ENCODE data around the gene TMEM123.

TMEM123 gene

DNA sequence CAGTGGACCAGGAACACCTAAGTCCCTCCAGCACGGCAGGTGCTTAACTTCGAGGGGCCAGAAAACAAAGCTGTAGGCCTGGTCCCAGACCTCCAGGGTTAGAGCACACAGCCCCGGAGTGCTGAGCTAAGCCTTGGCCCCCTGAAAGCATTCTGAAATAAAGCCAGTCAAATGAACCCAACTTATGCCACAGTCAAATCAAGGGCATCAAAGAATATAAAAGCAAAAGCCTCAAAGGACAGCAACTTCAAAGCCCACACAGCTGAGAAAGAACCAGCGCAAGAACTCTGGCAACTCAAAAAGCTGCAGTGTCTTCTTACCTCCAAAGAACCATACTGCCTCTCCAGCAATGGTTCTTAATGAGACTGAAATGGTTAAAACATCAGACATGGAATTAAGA lies 39.1 kb downstream of the TMEM123 start:
- TF ChIP-seq, protein P1, sequence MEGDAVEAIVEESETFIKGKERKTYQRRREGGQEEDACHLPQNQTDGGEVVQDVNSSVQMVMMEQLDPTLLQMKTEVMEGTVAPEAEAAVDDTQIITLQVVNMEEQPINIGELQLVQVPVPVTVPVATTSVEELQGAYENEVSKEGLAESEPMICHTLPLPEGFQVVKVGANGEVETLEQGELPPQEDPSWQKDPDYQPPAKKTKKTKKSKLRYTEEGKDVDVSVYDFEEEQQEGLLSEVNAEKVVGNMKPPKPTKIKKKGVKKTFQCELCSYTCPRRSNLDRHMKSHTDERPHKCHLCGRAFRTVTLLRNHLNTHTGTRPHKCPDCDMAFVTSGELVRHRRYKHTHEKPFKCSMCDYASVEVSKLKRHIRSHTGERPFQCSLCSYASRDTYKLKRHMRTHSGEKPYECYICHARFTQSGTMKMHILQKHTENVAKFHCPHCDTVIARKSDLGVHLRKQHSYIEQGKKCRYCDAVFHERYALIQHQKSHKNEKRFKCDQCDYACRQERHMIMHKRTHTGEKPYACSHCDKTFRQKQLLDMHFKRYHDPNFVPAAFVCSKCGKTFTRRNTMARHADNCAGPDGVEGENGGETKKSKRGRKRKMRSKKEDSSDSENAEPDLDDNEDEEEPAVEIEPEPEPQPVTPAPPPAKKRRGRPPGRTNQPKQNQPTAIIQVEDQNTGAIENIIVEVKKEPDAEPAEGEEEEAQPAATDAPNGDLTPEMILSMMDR (IDR thresholded peaks at IDR 0.05), result no peak

DNA sequence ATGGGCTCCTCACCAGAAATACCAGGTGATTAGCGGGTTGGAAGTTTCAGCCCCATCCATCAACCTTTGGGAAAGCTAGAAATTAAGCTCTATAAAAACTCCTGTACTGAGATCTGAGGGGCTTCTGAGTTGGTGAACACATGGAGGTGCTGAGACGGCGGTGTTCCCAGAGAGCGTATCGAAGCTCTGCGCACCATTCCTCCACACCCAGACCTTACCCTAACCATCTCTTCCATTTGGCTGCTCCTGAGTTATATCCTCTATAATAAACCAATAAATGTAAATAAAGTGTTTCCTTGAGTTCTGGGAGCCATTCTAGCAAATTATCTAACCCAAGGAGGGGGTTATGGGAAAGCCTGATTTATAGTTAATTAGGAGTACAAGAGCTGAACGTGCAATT lies 41.4 kb downstream of the TMEM123 start:
- TF ChIP-seq, protein P1 (IDR thresholded peaks at IDR 0.05), result no peak

DNA sequence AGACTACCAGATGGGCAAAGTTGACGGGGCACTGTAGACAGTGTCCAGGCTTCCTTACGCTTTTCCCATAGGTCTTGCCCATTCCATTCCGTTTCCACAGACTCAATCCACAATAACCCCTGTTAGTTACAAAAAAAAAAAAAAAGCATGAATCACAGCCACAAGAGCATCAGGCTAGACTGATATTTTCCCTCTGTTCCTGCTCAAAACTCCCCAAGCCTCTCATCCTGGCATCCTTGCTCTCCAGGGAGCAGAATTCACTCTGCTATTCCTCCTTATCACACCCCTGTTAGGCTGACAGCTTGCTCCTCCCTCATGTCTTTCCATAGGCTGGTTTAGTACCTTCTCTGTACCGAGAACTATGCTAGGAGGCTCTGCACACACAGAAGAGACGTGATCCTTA lies 42.2 kb downstream of the TMEM123 start:
- TF ChIP-seq, protein P1 (IDR thresholded peaks at IDR 0.05), result no peak

DNA sequence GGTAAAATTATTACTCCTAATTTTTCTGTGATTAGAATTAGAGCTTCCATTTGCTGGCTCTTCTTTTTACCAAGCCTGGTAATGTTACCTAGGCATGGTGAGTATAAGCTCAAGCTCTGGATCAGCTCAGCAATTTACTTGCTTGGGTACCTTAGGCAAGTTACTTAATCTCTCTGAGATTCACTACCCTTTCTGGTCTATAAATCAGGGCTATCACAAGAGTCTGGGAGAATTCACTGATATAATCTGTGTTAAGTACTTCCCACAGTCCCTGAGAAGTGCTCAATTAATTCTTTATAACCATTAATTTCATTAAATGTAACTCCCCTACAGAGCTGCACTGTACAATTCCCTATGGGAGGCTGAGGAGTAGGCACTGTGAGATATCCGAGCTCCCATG lies 44.2 kb downstream of the TMEM123 start:
- TF ChIP-seq, protein P1 (IDR thresholded peaks at IDR 0.05), result no peak

DNA sequence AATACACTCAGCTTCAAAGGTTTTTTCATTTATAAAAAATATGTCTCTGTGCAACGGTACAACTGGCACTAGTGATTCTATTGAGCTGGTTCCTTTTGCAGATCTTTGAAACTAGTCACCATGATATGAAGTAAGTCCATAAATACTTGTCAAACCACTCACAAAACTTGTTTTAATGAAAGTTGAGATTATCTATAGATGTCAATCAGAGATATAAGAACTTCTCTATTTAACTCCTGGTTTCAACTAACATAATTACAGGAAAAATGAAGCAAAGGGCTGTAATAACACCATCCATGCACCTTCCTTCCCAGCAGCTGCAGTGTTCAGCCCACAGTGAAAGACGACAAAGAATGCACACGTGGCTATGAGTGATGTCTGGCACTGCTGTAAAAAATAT lies 44.7 kb downstream of the TMEM123 start:
- TF ChIP-seq, protein P1 (IDR thresholded peaks at IDR 0.05), result no peak

DNA sequence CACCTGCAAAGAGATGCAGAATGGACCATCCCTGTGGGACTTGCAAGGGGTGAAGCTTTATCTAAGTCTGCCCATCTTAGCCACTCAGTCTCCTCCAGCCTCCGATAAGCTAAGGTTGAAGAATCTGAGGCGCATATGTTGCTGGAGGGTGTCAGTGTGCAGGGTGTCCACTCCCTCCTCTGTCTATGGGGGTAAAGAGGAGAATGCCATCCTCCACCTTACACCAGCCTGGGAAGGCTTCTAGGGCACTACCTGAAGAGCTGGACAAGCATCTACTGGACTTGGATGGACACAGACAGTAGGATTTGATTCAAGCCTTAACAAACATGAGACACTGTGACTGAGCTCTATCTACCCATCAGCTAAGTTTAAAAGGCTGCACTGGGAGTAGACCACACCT lies 46.5 kb downstream of the TMEM123 start:
- TF ChIP-seq, protein P1 (IDR thresholded peaks at IDR 0.05), result no peak

DNA sequence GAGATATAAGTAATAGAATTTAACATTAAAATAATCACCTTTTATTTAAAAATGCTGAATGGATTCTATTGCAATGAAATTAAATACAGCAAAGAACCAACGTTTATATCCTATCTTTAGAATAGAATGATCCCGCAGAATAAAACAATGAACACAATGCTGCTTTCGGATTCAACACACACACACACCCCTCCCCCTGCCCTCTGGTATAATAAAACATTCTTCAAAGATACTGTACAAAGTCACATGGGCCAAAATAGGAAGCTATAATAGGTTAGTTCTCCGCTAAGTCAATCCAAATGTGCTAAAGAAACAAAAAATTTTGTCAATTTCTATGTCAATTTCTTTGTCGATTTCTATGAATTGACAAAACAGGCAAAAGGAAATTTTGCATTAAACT lies 47.1 kb downstream of the TMEM123 start:
- TF ChIP-seq, protein P1 (IDR thresholded peaks at IDR 0.05), result no peak

DNA sequence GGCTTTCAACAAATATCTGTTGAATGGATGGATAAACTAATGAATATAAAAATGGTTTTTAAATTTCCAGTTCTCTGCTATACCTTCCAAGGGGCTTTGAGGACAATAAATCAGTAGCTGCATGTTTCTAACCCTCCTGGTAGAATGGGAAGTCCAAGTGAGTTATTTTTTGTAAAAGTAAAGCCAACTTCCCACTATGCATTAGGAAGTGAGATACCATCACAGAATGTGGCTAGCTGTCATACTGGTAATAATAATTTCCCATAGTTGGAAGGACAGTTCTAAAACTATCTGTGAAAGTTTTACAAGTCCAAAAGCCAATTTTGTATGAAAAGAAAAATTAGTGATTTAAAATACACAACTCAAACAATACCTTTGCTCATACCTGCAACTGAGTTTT lies 50.0 kb downstream of the TMEM123 start:
- TF ChIP-seq, protein P1 (IDR thresholded peaks at IDR 0.05), result no peak

All from LNCAP (cell line).